H1 (cell line): ENCODE data around the gene TAF11L2. TPM values are rescaled to one million over a fixed set of nuclear protein-coding genes. Genes with fewer than 3 reads are reported as not detected.

ENCODE experiments used
- CTCF ChIA-PET: fragments of 300-600 bp; sonication (Branson Sonifier 250); formaldehyde crosslinking; loops from one replicate; lab custom pipeline; 2021; ENCODE audit not compliant: partially characterized antibody; lab: Charles Lee
- POLR2A ChIA-PET: fragments of 300-600 bp; sonication (Branson Sonifier 250); formaldehyde crosslinking; loops from one replicate; lab custom pipeline; 2021; ENCODE audit warnings: inconsistent platforms; ENCODE audit not compliant: partially characterized antibody; lab: Charles Lee
- DNase-seq, 2 experiments: peaks; one replicate each; pipeline versions ENCODE4 v3.0.0 to v3.0.0-alpha.2; 2010 to 2022; ENCODE audit warnings: low spot score in 2 of 2, low read depth in 1 of 2, mixed read lengths in 1 of 2
- FAIRE-seq: peaks from 2 replicates; lab custom pipeline; 2011; peaks lifted over from hg19 to GRCh38; lab: Jason Lieb, UNC
- H2AFZ ChIP-seq: 2 replicates; pipeline ENCODE4 v1.8.1; 2012; ENCODE audit warnings: low read length, inconsistent platforms
- H2AK5ac ChIP-seq: 2 replicates; pipeline ENCODE4 v1.6.1; 2013; ENCODE audit warnings: low read depth, low read length
- H2BK120ac ChIP-seq: replicated peaks from 2 replicates; pipeline ENCODE3; 2013; ENCODE audit warnings: low read depth, low read length, inconsistent platforms
- H2BK12ac ChIP-seq: 2 replicates; pipeline ENCODE4 v1.6.1; 2013; ENCODE audit warnings: low read depth, low read length
- H2BK15ac ChIP-seq: 2 replicates; pipeline ENCODE4 v1.6.1; 2013; ENCODE audit warnings: low read length
- H2BK20ac ChIP-seq: 2 replicates; pipeline ENCODE4 v1.6.1; 2013; ENCODE audit warnings: low read length
- H2BK5ac ChIP-seq: 2 replicates; pipeline ENCODE4 v1.6.1; 2013; ENCODE audit warnings: low read depth, low read length
- H3K14ac ChIP-seq: 2 replicates; pipeline ENCODE4 v1.6.1; 2013; ENCODE audit warnings: inconsistent platforms; ENCODE audit not compliant: insufficient read length
- H3K18ac ChIP-seq: 2 replicates; pipeline ENCODE4 v1.6.1; 2013; ENCODE audit warnings: low read length; ENCODE audit errors: extremely low read depth
- H3K23ac ChIP-seq: 2 replicates; pipeline ENCODE4 v1.6.1; 2013; ENCODE audit warnings: inconsistent platforms; ENCODE audit not compliant: insufficient read length
- H3K23me2 ChIP-seq: 2 replicates; pipeline ENCODE4 v1.6.1; 2013; ENCODE audit warnings: low read depth, low read length
- H3K27ac ChIP-seq: 2 replicates; pipeline ENCODE4 v1.6.1; 2011; ENCODE audit warnings: low read depth, low read length, inconsistent platforms
- H3K27me3 ChIP-seq, 4 experiments: replicated peaks in 1 of 4; 1 replicate in 1 of 4; 2 replicates in 3 of 4; pipeline versions ENCODE4 v1.6.1 to v1.8.1; 2011 to 2013; ENCODE audit warnings: low read length in 3 of 4, mild to moderate bottlenecking in 3 of 4, inconsistent platforms in 2 of 4, mixed read lengths in 2 of 4, moderate library complexity in 1 of 4; ENCODE audit not compliant: control insufficient read depth in 3 of 4, insufficient read depth in 3 of 4; ENCODE audit errors: extremely low read depth in 1 of 4
- H3K36me3 ChIP-seq, 4 experiments: 2 replicates each; pipeline versions ENCODE4 v1.6.1 to v1.8.1; 2011 to 2013; ENCODE audit warnings: mild to moderate bottlenecking in 4 of 4, low read length in 3 of 4, moderate library complexity in 2 of 4, control low read depth in 1 of 4, inconsistent platforms in 1 of 4; ENCODE audit not compliant: insufficient read depth in 4 of 4, control insufficient read depth in 2 of 4
- H3K4ac ChIP-seq: replicated peaks from 2 replicates; pipeline ENCODE3; 2013; ENCODE audit warnings: low read length, low read depth, mixed read lengths, inconsistent platforms; ENCODE audit not compliant: insufficient read length
- H3K4me1 ChIP-seq, 4 experiments: replicated peaks in 1 of 4; 1 replicate in 1 of 4; 2 replicates in 3 of 4; pipeline versions ENCODE4 v1.6.1 to v1.8.1; 2011 to 2013; ENCODE audit warnings: low read length in 3 of 4, inconsistent platforms in 2 of 4, mixed read lengths in 1 of 4; ENCODE audit not compliant: insufficient read depth in 4 of 4, control insufficient read depth in 3 of 4
- H3K4me2 ChIP-seq, 2 experiments: 2 replicates each; pipeline versions ENCODE4 v1.6.1 to v1.8.1; 2011 to 2013; ENCODE audit warnings: low read depth in 2 of 2, low read length in 2 of 2, control low read depth in 1 of 2, inconsistent platforms in 1 of 2, mild to moderate bottlenecking in 1 of 2; ENCODE audit not compliant: insufficient read depth in 1 of 2
- H3K4me3 ChIP-seq, 4 experiments: fragments of 200-600, 300-600 bp in 1 of 4; sonication (generic), shearing (Covaris generic), sonication (Bioruptor Twin) in 1 of 4; 2 replicates each; pipeline versions ENCODE4 v1.5.1 to v1.8.1; 2011 to 2016; ENCODE audit warnings: low read length in 4 of 4, low read depth in 3 of 4, control low read depth in 2 of 4, inconsistent platforms in 2 of 4, mild to moderate bottlenecking in 2 of 4, mixed read lengths in 1 of 4, moderate library complexity in 1 of 4; ENCODE audit not compliant: insufficient read depth in 2 of 4; ENCODE audit errors: extremely low read depth in 1 of 4
- H3K56ac ChIP-seq: replicated peaks from 2 replicates; pipeline ENCODE3; 2013; ENCODE audit warnings: low read depth, mild to moderate bottlenecking, mixed read lengths, low read length, inconsistent platforms; ENCODE audit not compliant: insufficient read length
- H3K79me1 ChIP-seq: 2 replicates; pipeline ENCODE4 v1.6.1; 2013; ENCODE audit warnings: low read depth, low read length, control low read depth
- H3K79me2 ChIP-seq, 2 experiments: 2 replicates each; pipeline versions ENCODE4 v1.6.1 to v1.8.1; 2012 to 2013; ENCODE audit warnings: low read length in 2 of 2, mild to moderate bottlenecking in 2 of 2, inconsistent platforms in 1 of 2; ENCODE audit not compliant: insufficient read depth in 2 of 2, control insufficient read depth in 1 of 2
- H3K9ac ChIP-seq, 4 experiments: replicated peaks in 1 of 4; 1 replicate in 1 of 4; 2 replicates in 3 of 4; pipeline versions ENCODE4 v1.6.1 to v1.8.1; 2011 to 2013; ENCODE audit warnings: low read depth in 3 of 4, low read length in 3 of 4, control low read depth in 2 of 4, mild to moderate bottlenecking in 2 of 4, moderate library complexity in 2 of 4, inconsistent platforms in 1 of 4; ENCODE audit errors: extremely low read depth in 1 of 4
- H3K9me3 ChIP-seq, 2 experiments: 2 replicates each; pipeline versions ENCODE4 v1.6.1 to v1.8.1; 2012 to 2013; ENCODE audit warnings: mild to moderate bottlenecking in 2 of 2, moderate library complexity in 2 of 2, control low read depth in 1 of 2, inconsistent platforms in 1 of 2, low read depth in 1 of 2, low read length in 1 of 2, mixed read lengths in 1 of 2; ENCODE audit not compliant: insufficient read depth in 2 of 2
- H4K20me1 ChIP-seq, 2 experiments: replicated peaks in 1 of 2; 2 replicates each; pipeline versions ENCODE3 to v1.8.1; 2011 to 2013; ENCODE audit warnings: inconsistent platforms in 2 of 2, low read length in 2 of 2, mild to moderate bottlenecking in 1 of 2; ENCODE audit not compliant: insufficient read depth in 2 of 2, control insufficient read depth in 1 of 2
- H4K5ac ChIP-seq: 2 replicates; pipeline ENCODE4 v1.6.1; 2013; ENCODE audit warnings: low read length, low read depth, mixed read lengths, inconsistent platforms; ENCODE audit not compliant: insufficient read length
- H4K8ac ChIP-seq: 2 replicates; pipeline ENCODE4 v1.8.0; 2013; ENCODE audit warnings: mild to moderate bottlenecking, moderate library complexity, low read length, inconsistent platforms; ENCODE audit not compliant: insufficient read depth; ENCODE audit errors: extremely low read depth
- H4K91ac ChIP-seq: replicated peaks from 2 replicates; pipeline ENCODE3; 2013; ENCODE audit warnings: low read length, mixed read lengths, inconsistent platforms; ENCODE audit not compliant: insufficient read length
- HDAC2 ChIP-seq, 2 experiments: fragments of 300-600 bp in 1 of 2; sonication (generic) in 1 of 2; IDR thresholded peaks; 2 replicates each; pipeline ENCODE4 v1.6.1; 2011 to 2012; ENCODE audit warnings: low read depth in 2 of 2, low read length in 2 of 2, mild to moderate bottlenecking in 2 of 2, moderate library complexity in 2 of 2, borderline replicate concordance in 1 of 2, inconsistent platforms in 1 of 2
- HDAC6 ChIP-seq: IDR thresholded peaks from one replicate; pipeline ENCODE4 v1.7.1; 2012; ENCODE audit warnings: low read depth, mild to moderate bottlenecking, inconsistent platforms, low read length, moderate library complexity
- SAP30 ChIP-seq: fragments of 300-600 bp; sonication (generic); IDR thresholded peaks from 2 replicates; pipeline ENCODE4 v1.7.1; 2012; ENCODE audit warnings: low read length, moderate library complexity, mild to moderate bottlenecking, inconsistent platforms; ENCODE audit not compliant: insufficient read depth, insufficient replicate concordance
- SIRT6 ChIP-seq: IDR thresholded peaks from one replicate; pipeline ENCODE4 v1.7.1; 2012; ENCODE audit warnings: low read length, inconsistent platforms
- polyA plus RNA-seq, 7 experiments: library from polyadenylated mRNA; depleted of rRNA in 3 of 7; stranded (reverse) in 5 of 7; unstranded in 2 of 7; fragments of >200 nt in 5 of 7; fragments of 200-250 nt in 2 of 7; gene quantifications; 1 replicate in 5 of 7; 2 replicates in 1 of 7; 4 replicates in 1 of 7; pipeline versions ENCODE4 v1.2.1 to v1.2.3, GENCODE V29; 2011 to 2013; ENCODE audit warnings: missing spikeins in 2 of 7, mixed read lengths in 2 of 7
- total RNA-seq: library from RNA; stranded (reverse); fragmentation: NEBNext Ultra II Directional; extraction: Animal tissue kit (Norgen Biotek cat#: 25700); gene quantifications from 2 replicates; pipeline ENCODE4 v1.2.1, GENCODE V29; 2021

TAF11L2 gene
- total and polyA plus RNA-seq, 2 of the 8 experiments (the other 6 are each of a cell fraction or from before 2014, with no cell fraction given): not detected

DNA sequence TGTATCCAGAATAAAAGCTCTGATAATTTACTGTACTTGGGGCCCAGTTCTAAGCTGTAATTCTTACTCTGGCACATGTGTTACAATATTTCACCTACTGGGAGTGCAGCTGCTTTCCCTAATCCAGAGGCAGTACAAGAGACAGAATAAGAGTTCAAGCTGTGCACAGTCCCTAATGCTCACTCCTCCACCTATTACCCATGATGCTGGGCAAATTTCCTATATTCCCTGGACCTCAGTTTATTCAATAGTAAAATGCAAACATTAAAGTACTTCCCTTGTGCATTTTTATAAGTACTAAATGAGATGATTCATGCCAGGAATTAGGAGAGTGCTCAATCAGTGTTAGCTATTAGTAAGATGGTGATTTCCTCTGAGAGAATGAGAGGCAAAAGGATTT is 28.0 kb upstream of the TAF11L2 start:
- Histone ChIP-seq H4K20me1 (no peaks in the 10 kb centered on the region), H3K4me2 (no peak overlapping the region), H2AFZ (no peak overlapping the region), H3K23me2 (no peaks in the 10 kb centered on the region), H3K4ac (no peak overlapping the region), H4K5ac (no peak overlapping the region), H4K8ac (no peak overlapping the region), H2AK5ac (no peak overlapping the region), H3K79me2 (no peaks in the 10 kb centered on the region), H3K27me3 (no peaks in the 10 kb centered on the region), H3K18ac (no peak overlapping the region), H2BK15ac (no peak overlapping the region), H2BK20ac (no peak overlapping the region), H3K36me3 (no peaks in the 10 kb centered on the region), H3K9ac (no peak overlapping the region), H2BK120ac (no peak overlapping the region), H3K4me3 (no peak overlapping the region), H3K27ac (no peak overlapping the region), H3K14ac (no peak overlapping the region), H3K9me3 (no peaks in the 10 kb centered on the region), H3K79me1 (no peaks in the 10 kb centered on the region), H3K23ac (no peak overlapping the region), H2BK12ac (no peak overlapping the region), H2BK5ac (no peak overlapping the region), H4K91ac (no peak overlapping the region), H3K4me1 (no peaks in the 10 kb centered on the region), H3K56ac (no peak overlapping the region)
- DNase-seq (no peak), FAIRE-seq (no peak)
- ChIA-PET CTCF (interaction anchor here (0.5 to 1.5 kb wide), 3 partner anchors 33 to 193 kb away, joined by 3 read pairs; no protein-coding TSS in a partner anchor), POLR2A (no interaction called here)
- no peak for TF ChIP-seq HDAC6
- TF ChIP-seq HDAC2 (IDR thresholded peaks at IDR 0.05; ENCODE audit: borderline replicate concordance in 1 of 2, low read depth in 2 of 2, low read length in 2 of 2): no peak
- TF ChIP-seq SIRT6: no peak
- TF ChIP-seq SAP30: no peak
